Measurements from ENCODE around the gene NDUFAF5. TPM values are rescaled to one million over a fixed set of nuclear protein-coding genes. Genes with fewer than 3 reads are reported as not detected.

Gene NDUFAF5
- total and polyA plus RNA-seq, 2 of the 8 experiments (the other 6 are each of a cell fraction or from before 2014, with no cell fraction given) = 11.8 to 32.3 TPM

DNA sequence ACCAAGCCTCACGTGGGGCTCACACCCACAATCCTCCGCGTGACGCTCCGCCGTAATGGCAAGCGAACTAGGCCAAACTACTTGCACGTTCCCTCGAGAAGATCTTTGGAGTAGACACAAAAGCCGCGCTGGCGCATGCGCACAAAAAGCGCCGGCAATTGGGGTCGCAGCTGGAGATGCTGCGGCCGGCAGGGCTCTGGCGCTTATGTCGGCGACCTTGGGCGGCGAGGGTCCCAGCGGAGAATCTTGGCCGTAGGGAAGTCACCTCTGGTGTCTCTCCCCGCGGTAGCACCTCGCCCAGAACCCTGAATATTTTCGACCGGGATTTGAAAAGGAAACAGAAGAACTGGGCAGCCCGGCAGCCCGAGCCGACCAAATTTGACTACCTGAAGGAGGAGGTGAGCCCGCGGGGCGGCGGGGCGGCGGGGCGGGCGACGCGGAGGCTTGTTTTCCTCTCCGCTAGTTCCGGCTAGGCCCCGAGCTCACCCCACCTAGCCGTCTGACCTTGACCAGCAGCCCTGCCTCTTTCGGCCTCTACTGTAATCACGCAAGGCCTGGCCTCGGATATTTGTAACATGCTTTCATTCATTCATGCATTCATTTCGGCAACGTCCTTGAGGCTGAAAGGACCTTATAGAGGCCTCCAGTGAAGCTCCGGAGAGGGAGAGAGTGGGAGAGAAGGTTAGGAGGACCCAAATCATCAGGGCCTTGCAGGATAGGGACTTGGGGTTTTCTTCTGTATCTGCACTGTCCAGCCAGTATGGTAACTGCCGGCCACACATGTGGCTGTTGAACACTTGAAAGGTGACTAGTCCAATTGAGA, at the start of gene NDUFAF5, which contains the start of gene ESF1 (continued):
- peak; percentile 92 for TF ChIP-seq PHF8 (conservative IDR thresholded peaks at IDR 0.05; ENCODE audit: low read depth, low read length)
- TF ChIP-seq CHD2 (IDR thresholded peaks at IDR 0.05; ENCODE audit: low read length) = peak; percentile 67
- peak; percentile 54 for TF ChIP-seq TAF7 (optimal IDR thresholded peaks at IDR 0.05; ENCODE audit: borderline replicate concordance, low read depth, low read length)
- TF ChIP-seq EGR1 (IDR thresholded peaks at IDR 0.05; ENCODE audit: borderline replicate concordance, low read depth, low read length) = no peak
- peak; percentile 91 for TF ChIP-seq USF2 (IDR thresholded peaks at IDR 0.05; ENCODE audit: low read length)
- TF ChIP-seq JUND (IDR thresholded peaks at IDR 0.05; ENCODE audit: low read length) = no peak
- peak; percentile 69 for TF ChIP-seq KDM4A (IDR thresholded peaks at IDR 0.05; ENCODE audit: low read depth, low read length, severe bottlenecking)
- TF ChIP-seq BACH1 (IDR thresholded peaks at IDR 0.05; ENCODE audit: low read length) = 0 out of 2 replicates have a peak, but pooled peaks have one; percentile 49
- TF ChIP-seq YY1 (IDR thresholded peaks at IDR 0.05; ENCODE audit: low read depth, low read length) = peak; percentile 57; the same call in 1 of the 2 replicates
- TF ChIP-seq, protein P1, sequence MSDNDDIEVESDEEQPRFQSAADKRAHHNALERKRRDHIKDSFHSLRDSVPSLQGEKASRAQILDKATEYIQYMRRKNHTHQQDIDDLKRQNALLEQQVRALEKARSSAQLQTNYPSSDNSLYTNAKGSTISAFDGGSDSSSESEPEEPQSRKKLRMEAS (IDR thresholded peaks at IDR 0.05) = peak; percentile 97
- TF ChIP-seq ASH2L (IDR thresholded peaks at IDR 0.05; ENCODE audit: low read length) = peak; percentile 91
- 0 out of 2 replicates have a peak, but pooled peaks have one; percentile 64 for TF ChIP-seq SP4 (IDR thresholded peaks at IDR 0.05; ENCODE audit: low read length)
- peak; percentile 92 for TF ChIP-seq RBBP5 (IDR thresholded peaks at IDR 0.05; ENCODE audit: borderline replicate concordance, low read depth, low read length)
- TF ChIP-seq HDAC2 (IDR thresholded peaks at IDR 0.05; ENCODE audit: borderline replicate concordance in 1 of 2, low read depth in 2 of 2, low read length in 2 of 2) = peak in 1 of 2 experiments; percentile 77; a peak in 1 of 4 replicates
- TF ChIP-seq MAFK (IDR thresholded peaks at IDR 0.05; ENCODE audit: low read depth, low read length) = no peak
- TF ChIP-seq ZNF274 (IDR thresholded peaks at IDR 0.05; ENCODE audit: borderline replicate concordance, extremely low read depth, low read length) = no peak
- TF ChIP-seq SAP30 (IDR thresholded peaks at IDR 0.05; ENCODE audit: insufficient read depth, insufficient replicate concordance, low read length) = peak; percentile 14
- TF ChIP-seq TCF12 (IDR thresholded peaks at IDR 0.05; ENCODE audit: low read depth, low read length) = no peak
- TF ChIP-seq NRF1 (IDR thresholded peaks at IDR 0.05; ENCODE audit: low read depth, low read length) = peak; percentile 76
- TF ChIP-seq CTBP2 (IDR thresholded peaks at IDR 0.05; ENCODE audit: borderline replicate concordance, insufficient read depth, insufficient read length, low read length) = no peak
- TF ChIP-seq SIRT6 (IDR thresholded peaks at IDR 0.05; ENCODE audit: low read length) = no peak
- TF ChIP-seq, protein P2, sequence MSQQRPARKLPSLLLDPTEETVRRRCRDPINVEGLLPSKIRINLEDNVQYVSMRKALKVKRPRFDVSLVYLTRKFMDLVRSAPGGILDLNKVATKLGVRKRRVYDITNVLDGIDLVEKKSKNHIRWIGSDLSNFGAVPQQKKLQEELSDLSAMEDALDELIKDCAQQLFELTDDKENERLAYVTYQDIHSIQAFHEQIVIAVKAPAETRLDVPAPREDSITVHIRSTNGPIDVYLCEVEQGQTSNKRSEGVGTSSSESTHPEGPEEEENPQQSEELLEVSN (IDR thresholded peaks at IDR 0.05) = peak; percentile 74; the same call in 1 of the 2 replicates
